ENCODE data around the gene KLHL13. TPM values are rescaled to one million over a fixed set of nuclear protein-coding genes. Genes with fewer than 3 reads are reported as not detected.
"Not testable (repeated sequence)": the region's sequence is repeated elsewhere in the genome, so short reads cannot be mapped to it uniquely, and the experiment has no call there.

Gene KLHL13
- total RNA-seq, 2 experiments from 2014 or later: 0.29 to 0.42 TPM

DNA sequence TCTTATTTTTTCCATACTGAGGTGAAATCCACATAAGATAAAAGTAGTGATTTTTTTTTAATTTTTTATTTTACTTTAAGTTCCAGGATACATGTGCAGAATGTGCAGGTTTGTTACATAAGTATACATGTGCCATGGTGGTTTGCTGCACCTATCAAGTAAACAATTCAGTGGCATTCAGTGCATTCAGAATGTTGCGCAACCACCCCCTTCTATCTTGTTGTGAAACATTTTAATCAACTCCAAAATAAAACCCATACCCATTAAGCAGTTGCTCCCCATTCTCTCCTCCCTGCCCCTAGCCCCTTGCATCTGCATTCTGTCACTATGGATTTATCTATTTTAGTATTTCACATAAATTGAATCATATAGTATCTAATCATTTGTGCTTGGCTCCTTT is 121.2 kb downstream of the KLHL13 start:
- POLR2A ChIA-PET: no interaction called here
- CTCF ChIA-PET: no interaction called here

DNA sequence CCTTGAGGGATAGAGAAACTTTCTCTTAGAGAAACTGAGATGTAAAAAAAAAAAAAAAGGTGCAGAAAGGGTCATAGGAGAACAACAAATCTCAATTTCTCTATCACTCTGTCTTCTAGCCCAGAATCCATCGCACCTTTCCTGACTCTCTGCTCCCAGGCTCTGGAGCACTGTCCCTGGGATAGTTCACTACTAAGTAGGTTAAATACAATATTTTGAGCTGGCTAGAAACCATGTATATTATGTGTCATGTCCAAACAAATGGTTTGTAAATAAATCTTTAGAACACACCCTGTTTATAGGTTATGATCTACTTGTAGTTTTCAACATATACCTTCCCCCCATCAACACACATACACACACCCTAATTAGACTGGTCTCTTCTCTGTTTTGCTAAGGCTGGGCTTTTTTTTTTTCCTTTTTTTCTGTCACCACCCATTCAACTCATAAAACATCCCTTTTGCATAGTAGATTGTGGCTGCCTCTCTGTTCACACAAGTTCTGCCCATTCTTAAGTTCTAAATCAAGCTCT is 124.4 kb downstream of the KLHL13 start:
- ChIA-PET POLR2A (no interaction called here), CTCF (no interaction called here)

DNA sequence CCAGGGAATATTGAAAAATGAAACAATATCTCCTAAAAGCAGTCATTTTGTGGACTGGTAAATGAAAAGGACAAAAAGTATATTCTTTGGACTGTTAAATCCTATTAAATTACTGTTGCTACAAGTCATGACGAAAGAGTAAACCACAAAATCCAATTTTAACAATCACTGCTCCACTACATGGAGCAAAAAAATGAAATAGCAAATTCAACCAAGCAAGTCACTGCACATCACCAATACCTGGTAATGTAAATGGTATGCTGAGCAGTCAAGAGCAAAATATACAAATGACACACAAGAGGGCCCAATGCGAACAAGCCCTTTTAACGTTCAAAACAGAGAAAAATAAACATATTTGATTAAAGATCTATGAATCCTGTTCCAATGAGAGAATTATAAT is 126.2 kb downstream of the KLHL13 start:
- POLR2A ChIA-PET: no interaction called here

DNA sequence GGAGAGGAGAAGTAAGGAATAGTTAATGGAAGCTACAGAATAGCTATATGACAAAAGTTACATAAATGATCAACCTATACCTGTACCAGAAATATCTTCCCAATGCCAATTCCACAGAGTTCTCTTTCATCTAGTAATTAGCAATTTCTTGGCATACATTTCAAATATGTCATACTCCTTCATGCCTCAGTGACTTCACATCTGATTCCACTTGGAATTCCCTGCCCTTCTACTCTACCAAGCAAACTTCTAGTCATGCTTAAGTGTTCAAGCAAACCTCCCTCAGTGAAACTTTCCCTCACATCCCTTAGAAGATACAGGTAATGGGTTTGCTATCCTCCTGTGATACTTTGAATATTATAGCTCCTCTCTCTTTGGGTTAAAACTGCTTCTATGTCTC is 127.1 kb downstream of the KLHL13 start:
- CTCF ChIA-PET: no interaction called here
- POLR2A ChIA-PET: no interaction called here

More for the DNA sequence above, 126.2 kb downstream of the KLHL13 start:
- CTCF ChIA-PET: no interaction called here

DNA sequence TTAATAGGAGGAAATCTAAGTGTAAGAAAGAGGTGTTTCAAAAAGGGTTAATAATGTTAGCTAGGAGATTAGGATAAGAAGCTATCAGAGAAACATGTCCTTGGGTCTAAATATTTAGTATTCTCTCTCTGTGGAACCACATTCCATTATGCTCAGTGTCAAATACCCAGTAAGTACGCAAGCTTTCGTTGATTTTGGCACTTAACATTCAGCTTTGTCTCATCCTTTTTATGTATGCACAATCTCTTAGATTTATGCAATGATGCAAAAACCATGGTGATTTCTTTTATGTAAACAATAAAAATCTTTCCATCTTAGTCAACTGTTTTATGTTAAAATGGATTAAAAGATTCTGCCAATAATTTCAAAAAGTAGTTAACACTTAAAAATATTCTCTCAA is 129.2 kb downstream of the KLHL13 start:
- CTCF ChIA-PET: no interaction called here
- POLR2A ChIA-PET: no interaction called here

DNA sequence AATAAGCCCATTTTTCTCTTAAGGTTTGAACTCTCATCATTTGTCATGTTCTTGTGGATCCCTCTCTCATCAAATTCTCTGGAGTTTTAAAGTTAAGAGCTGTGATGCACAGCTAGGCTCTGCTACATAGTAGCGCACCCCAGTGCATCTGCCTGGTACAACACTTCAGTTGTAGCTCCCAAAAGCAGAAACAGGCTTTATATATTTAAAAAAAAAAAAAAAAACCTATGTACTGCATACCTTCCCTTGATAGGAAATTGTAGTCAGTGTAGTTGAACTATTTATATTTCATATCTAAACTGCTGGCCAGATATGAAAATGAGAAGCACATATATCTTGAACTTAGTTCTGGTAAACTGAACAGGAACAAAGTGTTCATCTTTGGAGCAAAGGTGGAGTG is 131.4 kb downstream of the KLHL13 start:
- ChIA-PET CTCF (no interaction called here), POLR2A (no interaction called here)

DNA sequence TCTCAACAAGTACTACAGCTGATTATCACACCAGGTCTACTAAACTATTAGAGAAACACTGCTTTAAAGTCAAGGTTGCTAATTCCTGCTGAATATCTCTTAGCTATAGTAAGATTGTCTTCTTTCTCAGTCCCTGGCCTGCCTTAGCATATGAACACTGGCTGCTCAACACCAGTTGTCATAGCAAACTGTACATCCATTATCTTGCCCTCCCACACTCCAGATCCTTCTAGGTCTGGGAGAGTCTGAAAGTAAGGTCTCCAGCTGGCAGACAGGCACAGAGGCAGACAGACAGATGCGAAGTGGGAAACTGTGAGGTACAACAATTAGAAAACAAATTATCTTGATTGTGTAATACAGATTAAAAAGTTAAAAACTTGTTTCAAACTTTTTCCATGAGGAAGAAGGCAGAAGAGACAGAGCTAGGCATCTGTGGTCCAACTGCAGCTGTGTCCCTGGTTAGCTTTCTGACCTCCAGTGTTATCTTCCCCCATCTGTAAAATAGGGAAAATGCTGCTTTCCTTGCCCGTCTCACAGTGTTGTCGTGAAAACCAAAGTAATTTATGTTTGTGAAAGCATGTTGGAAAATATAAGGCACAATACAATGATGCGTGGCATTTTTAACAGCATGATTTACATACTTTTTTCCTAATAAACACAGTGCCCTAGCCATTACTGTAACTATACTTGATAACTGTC is 133.8 kb downstream of the KLHL13 start:
- ChIA-PET POLR2A (no interaction called here), CTCF (no interaction called here)

DNA sequence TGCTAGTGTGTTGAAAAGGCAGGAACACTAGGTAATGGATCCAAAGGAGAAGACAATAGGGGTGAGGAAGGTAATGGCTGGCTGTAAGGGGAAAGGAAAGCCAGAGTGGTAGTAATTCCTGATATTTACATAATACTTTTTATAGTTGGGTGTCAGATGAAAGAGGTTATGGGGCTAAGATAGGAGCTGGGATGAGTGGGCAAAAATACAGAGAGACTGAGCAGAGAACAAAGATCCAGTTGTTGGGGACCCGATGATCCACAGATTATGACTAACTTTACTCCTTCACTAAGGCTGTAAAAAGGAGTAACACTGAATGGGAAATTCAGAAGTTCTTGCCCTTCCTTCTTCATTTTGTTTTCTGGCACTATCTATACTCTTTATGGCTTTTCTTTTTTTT is 138.2 kb downstream of the KLHL13 start:
- CTCF ChIA-PET: no interaction called here
- POLR2A ChIA-PET: no interaction called here

DNA sequence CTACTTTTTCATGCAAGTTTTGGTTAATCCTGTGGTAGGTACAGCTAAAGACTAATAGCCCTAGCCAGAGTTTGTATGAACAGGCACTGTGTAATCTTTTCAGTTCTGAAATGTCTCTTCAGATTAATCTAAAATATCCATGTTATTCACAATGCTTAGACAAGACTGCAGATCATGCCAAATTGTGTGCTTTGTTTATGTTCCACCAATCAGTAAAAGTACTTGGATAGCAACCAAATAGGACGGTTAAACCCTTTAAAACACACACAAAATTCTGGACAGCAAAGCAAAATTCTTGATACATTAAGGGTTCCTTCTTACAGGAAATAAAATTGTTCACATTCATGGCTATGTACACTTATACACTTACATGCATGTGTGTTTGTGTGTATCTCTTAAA is 139.1 kb downstream of the KLHL13 start:
- CTCF ChIA-PET: no interaction called here
- POLR2A ChIA-PET: no interaction called here

DNA sequence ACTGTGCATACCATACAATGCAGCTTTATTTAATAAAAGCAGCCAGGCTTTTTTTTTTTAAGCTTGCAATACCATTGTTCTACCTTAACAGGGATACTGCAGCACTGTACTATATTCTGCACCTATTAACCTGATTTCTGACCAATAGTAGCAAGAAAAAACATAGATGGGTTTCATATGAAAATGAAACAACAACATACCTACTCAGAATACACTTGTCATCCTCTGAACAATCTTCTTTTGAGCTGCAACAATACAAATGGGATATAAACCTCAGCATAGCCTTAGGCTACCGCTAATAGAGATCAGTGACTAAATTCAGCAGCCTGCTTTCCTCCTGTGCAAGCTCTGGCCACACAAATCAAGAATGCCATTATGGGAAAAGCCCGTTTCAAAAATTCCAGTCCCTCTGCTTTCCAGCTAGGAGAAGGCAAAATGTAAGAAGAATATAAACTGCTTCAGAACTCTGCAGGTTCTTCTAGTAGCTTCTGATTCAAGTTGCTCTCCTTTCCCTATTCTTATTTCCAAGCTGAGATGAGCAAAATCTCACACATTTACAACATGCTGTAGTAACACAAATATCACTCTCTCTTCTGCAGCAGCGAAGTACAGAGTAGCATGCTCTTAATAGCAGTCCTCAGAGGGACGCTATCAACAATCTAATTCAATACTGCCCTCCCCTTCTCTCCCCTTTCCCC is 143.4 kb downstream of the KLHL13 start:
- ChIA-PET CTCF (no interaction called here), POLR2A (no interaction called here)

DNA sequence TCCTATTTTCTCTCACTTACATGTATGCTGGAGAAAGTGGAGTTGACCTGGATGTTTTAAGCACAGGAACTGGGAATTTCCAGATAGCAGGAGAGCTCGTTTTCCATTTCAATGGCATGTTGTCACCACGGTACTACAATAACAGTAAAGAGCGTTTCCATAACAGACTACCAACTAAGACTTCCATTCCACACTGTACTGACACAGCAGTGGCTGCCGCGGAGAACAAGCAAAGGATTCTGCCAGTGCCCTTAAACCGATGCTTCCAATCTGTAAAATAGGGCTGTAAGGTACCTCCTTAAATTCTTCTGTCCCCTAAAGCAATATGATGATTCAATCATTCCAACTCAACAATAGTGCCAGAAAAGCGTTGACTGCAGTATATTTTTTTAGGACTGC is 143.9 kb downstream of the KLHL13 start:
- ChIA-PET POLR2A (no interaction called here), CTCF (no interaction called here)

DNA sequence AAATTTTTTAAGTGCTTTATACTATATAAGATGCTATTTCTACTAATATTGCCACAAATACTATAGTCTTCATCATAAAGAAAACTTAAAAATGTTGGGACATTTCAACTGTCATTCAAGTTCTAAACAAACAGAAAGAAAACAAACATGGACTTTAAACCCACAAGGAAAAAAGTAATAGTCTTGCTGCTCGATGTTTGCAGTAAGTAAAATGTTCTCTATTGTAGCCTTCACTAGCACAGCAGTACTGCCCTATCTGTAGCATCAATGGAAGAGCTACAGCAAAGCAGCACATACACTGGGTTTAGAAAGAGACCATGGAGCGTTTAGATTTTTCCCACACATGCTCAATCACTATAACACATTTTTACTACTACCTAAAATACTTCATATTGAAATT is 146.8 kb downstream of the KLHL13 start:
- ChIA-PET CTCF (no interaction called here), POLR2A (no interaction called here)

DNA sequence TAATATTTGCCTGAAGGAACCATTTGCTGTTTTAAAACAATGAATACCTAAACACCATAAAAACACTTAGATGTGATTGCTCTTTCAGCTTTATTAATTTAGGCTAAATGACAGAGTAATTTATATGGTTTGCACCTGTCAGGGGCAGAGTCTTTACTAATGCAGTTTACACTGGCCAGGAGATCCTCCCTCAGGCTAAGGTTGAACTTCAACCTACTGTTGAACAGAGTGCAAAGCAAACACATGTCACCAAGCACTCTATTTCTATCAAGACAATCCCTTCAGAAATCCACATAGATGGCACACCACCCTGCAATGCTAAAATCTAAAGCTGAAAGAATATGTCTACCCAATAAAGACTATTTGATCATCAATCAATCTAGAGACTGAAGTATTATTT is 147.3 kb downstream of the KLHL13 start:
- ChIA-PET CTCF (no interaction called here), POLR2A (no interaction called here)

DNA sequence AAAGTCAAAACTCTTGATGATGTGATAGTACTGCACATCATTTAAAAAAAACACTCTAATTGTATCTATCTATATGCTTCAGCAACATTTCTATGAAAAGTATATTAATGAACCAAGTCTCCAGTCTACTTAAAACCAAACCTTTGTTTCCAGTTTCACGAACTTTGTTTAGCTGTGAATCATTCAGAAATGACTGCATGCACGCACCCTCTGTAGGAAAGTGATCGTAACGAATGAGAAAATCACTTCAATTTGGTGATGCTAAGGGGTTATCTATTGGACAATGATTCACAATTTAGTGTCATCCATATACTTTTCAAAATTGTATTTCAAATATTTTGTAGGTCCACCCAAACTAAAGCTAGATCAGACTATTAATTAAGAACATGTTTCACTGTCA is 157.6 kb downstream of the KLHL13 start:
- ChIA-PET POLR2A (no interaction called here), CTCF (no interaction called here)

DNA sequence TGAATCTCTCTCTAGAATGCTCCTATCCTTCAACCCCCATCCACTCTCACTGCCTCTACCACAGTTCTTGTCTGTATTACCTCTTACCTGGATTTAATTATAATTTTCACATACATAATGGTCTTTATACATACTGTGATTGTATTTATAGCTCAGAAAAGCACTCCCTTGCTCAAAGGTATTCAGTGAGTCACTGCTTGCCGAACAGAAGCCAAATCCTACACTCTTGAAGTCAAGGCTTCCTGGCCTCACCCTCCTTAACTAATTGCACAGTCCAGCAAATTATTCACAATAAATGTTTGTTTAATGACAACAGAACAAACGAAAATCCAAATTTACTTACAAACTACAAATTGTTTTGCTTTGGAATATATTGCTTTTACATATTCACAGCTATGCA is 159.5 kb downstream of the KLHL13 start:
- CTCF ChIA-PET: no interaction called here

DNA sequence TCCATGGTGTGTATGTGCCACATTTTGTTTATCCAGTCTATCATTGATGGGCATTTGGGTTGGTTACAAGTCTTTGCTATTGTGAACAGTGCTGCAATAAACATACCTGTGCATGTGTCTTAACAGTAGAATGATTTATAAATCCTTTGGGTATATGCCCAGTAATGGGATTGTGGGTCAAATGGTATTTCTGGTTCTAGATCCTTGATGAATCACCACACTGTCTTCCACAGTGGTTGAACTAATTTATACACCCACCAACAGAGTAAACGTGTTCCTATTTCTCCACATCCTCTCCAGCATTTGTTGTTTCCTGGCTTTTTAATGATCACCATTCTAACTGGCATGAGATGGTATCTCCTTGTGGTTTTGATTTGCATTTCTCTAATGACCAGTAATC is 177.3 kb downstream of the KLHL13 start:
- POLR2A ChIA-PET, CTCF ChIA-PET: not testable (repeated sequence)

More for the DNA sequence above, 159.5 kb downstream of the KLHL13 start:
- POLR2A ChIA-PET: no interaction called here

DNA sequence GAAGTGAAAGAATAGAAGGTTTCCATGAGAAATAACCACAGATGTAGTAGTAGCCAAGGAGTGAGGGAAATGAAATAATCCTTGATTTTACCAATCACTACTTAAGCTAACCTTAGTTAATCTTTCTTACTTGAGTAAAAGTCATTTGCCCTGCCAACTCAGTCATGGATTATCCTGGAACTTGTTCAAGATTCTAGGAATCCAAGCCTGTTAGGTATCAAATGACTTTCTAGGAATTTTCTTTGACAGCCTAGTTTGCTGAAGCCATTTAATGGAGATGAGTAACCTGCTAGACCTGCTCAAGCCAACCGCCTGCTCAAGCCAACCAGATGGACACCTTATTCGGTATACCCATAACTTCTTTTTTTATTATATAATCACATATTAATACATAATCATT is 180.5 kb downstream of the KLHL13 start:
- ChIA-PET POLR2A (no interaction called here), CTCF (no interaction called here)

DNA sequence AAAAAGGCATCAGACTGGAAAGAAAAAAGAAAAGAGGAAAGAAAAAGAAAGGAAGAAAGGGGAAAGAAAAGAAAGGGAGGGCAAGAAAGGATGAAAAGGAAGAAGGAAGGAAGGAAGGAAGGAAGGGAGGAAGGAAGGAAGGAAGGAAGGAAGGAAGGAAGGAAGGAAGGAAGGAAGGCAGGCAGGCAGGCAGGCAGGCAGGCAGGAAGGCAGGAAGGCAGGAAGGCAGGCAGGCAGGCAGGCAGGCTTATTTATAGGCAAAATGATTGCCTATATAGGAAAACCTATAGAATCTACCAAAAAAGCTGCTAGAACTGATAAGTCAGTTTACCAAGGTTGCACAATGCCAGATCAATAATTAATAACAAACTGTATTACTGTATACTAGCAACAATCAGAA is 186.5 kb downstream of the KLHL13 start:
- POLR2A ChIA-PET: not testable (repeated sequence)

DNA sequence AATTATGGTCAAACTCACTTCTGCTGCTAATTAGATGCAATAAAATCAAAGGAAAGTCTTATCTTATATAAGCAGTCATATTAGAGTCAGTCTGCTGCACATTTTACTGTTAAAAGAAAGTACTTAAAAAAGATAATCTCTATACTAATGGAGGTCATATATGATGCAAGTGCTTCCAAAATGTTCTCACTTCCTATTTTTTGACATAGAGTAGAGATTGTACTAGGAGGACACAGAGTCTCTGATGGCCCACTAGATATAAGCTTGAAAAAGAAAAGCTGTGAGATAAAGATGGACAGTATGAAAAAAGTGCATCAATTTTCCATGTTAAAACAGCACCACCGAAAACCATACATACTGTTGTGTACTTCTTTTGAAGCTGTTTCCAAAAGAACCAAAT is 196.9 kb downstream of the KLHL13 start:
- CTCF ChIA-PET: no interaction called here
- POLR2A ChIA-PET: no interaction called here

More for the DNA sequence above, 186.5 kb downstream of the KLHL13 start:
- CTCF ChIA-PET: not testable (repeated sequence)

DNA sequence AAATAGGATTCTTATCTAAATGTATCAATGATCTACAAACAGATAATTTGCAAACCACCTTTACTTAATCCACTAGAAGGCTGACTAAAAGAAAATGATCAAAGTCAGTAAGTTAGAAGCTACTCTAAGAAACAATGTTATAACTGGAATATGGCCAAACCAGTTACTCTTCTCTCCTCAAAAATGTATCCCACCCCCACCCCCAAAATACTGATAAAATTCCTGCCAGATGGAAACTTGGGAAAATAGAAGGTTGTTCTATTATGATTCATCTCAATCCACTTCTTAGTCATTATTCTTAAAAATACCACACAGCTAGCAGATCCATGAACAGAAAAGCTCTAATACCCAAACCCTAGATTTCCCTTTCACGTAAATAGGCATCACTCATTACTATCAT is 206.4 kb downstream of the KLHL13 start:
- CTCF ChIA-PET: no interaction called here
- POLR2A ChIA-PET: no interaction called here

DNA sequence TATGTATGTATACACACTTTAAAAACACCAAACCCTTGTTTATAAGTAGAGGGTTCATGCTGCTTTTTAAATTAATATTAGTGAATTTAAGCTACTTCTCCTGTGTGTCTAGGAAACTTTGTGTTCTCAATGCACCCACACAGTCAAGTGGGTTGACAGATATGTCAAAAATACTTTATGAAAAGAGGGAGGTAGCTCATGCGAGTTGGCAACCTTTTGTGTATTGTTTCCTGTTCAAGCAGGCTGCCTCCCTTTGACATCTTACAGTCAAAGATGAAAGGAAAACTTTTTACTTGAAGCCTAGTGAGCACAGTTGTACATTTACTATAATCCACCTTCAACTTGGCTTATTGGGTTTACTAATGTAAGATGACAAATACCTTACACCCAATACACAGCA is 218.4 kb downstream of the KLHL13 start:
- ChIA-PET POLR2A (no interaction called here), CTCF (no interaction called here)

DNA sequence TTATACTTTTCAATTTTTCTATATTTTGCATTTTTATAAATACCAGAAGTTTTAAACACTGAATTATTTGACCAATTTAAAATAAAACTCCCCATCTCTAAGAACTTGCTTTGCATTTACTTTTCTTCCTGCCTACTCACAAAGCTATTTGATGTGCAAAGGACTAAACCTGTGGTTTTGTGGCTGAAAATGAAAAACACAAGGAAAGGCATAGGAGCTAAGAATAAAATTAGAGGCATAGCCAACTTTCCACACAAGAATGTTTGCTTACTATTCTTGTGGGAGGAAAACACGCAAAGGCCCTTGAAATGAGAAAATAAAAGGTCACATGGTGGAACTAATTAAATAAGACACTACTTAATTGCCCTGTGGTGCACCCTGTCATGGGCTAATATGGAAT is 221.2 kb downstream of the KLHL13 start:
- ChIA-PET CTCF (no interaction called here), POLR2A (no interaction called here)

All from activated CD8-positive, alpha-beta memory T cell treated with anti-CD3 and anti-CD28 coated beads for 36 hours (primary cell).